Type B pancreatic cell (in vitro differentiated cells): ENCODE results near the gene MBD6. TPM values are rescaled to one million over a fixed set of nuclear protein-coding genes. Genes with fewer than 3 reads are reported as not detected.
A peak's percentile ranks its signal among the peaks of the same experiment; 100 is the strongest.

Experiments
- DNase-seq: peaks from one replicate; pipeline ENCODE4 v3.0.0; 2021; ENCODE audit warnings: mixed read lengths; ENCODE audit not compliant: unreplicated experiment; ENCODE audit errors: extremely low spot score
- H3K27ac Mint-ChIP-seq: 2 replicates; pipeline ENCODE4 v1.8.0; 2021; ENCODE audit warnings: mild to moderate bottlenecking, mixed read lengths
- H3K27me3 Mint-ChIP-seq: 2 replicates; pipeline ENCODE4 v1.8.0; 2021; ENCODE audit warnings: mixed read lengths
- H3K36me3 Mint-ChIP-seq: 2 replicates; pipeline ENCODE4 v1.8.0; 2021; ENCODE audit warnings: mixed read lengths
- H3K4me1 Mint-ChIP-seq: one replicate; pipeline ENCODE4 v1.8.0; 2021; ENCODE audit warnings: mixed read lengths; ENCODE audit not compliant: unreplicated experiment
- H3K4me3 Mint-ChIP-seq: 2 replicates; pipeline ENCODE4 v1.8.0; 2021; ENCODE audit warnings: mild to moderate bottlenecking, mixed read lengths
- H3K9me3 Mint-ChIP-seq: 2 replicates; pipeline ENCODE4 v1.8.0; 2021; ENCODE audit warnings: mixed read lengths
- CTCF ChIP-seq: fragments of 200-600 bp; sonication (generic); conservative IDR thresholded peaks from 2 replicates; pipeline ENCODE4 v1.5.0; 2021; ENCODE audit warnings: antibody characterized with exemption, mild to moderate bottlenecking
- total RNA-seq: library from RNA; stranded (reverse); gene quantifications from 2 replicates; pipeline ENCODE4 v1.2.1, GENCODE V29; 2021; ENCODE audit warnings: low replicate concordance

The MBD6 gene
- total RNA-seq, 1 donor from 2014 or later, result 94.7 TPM

GRCh38 chr12:57548488-57548887 lies 25.9 kb downstream of the MBD6 start:
- Mint-ChIP-seq H3K4me3 (peak overlapping the region; percentile 71), H3K4me1 (peaks cover 18% of the 10 kb centered on the region), H3K27ac (no peak overlapping the region), H3K27me3 (peaks cover 61% of the 10 kb centered on the region), H3K36me3 (no peaks in the 10 kb centered on the region), H3K9me3 (no peaks in the 10 kb centered on the region)
- DNase-seq, result no peak
- no peak for TF ChIP-seq CTCF

GRCh38 chr12:57549203-57549908 lies 26.7 kb downstream of the MBD6 start:
- H3K27me3 Mint-ChIP-seq, result peaks cover 68% of the 10 kb centered on the region
- DNase-seq, result no peak
- no peak for TF ChIP-seq CTCF

GRCh38 chr12:57549909-57550640 lies 27.5 kb downstream of the MBD6 start, which contains the start of gene KIF5A:
KIF5A (plus strand) TSS chr12:57550044; CDS start chr12:57550272, 228 bp downstream.
- DNase-seq, result no peak
- Mint-ChIP-seq H3K9me3 (no peaks in the 10 kb centered on the region), H3K36me3 (no peaks in the 10 kb centered on the region), H3K27ac (no peak within 1 kb of the TSS), H3K4me1 (peaks cover 22% of the 10 kb centered on the region), H3K4me3 (peak within 1 kb of the TSS; percentile 79), H3K27me3 (peaks cover 71% of the 10 kb centered on the region)
- TF ChIP-seq CTCF, result no peak

More at GRCh38 chr12:57549203-57549908, 26.7 kb downstream of the MBD6 start:
- Mint-ChIP-seq H3K27ac (no peak overlapping the region), H3K36me3 (no peaks in the 10 kb centered on the region), H3K9me3 (no peaks in the 10 kb centered on the region), H3K4me1 (peaks cover 22% of the 10 kb centered on the region), H3K4me3 (peak overlapping the region; percentile 71)

- no peak for DNase-seq
- peaks cover 20% of the 10 kb centered on the region for H3K4me1 Mint-ChIP-seq
- no peak for TF ChIP-seq CTCF
- H3K27ac Mint-ChIP-seq, result no peak overlapping the region
- peaks cover 71% of the 10 kb centered on the region for H3K27me3 Mint-ChIP-seq
- H3K36me3 Mint-ChIP-seq, result no peaks in the 10 kb centered on the region
- H3K9me3 Mint-ChIP-seq, result no peaks in the 10 kb centered on the region
- peak overlapping the region; percentile 79 for H3K4me3 Mint-ChIP-seq
These were observed 28.3 kb downstream of the MBD6 start for GRCh38 chr12:57550641-57551549.

GRCh38 chr12:57551637-57552305 lies 29.1 kb downstream of the MBD6 start:
- H3K9me3 Mint-ChIP-seq, result no peaks in the 10 kb centered on the region
- H3K27me3 Mint-ChIP-seq, result peaks cover 71% of the 10 kb centered on the region
- no peaks in the 10 kb centered on the region for H3K36me3 Mint-ChIP-seq
- H3K4me1 Mint-ChIP-seq, result peaks cover 17% of the 10 kb centered on the region
- TF ChIP-seq CTCF, result no peak
- peak overlapping the region; percentile 79 for H3K4me3 Mint-ChIP-seq
- no peak overlapping the region for H3K27ac Mint-ChIP-seq
- DNase-seq, result no peak
